ENCODE data around the gene PARP11. TPM values are rescaled to one million over a fixed set of nuclear protein-coding genes. Genes with fewer than 3 reads are reported as not detected.

The PARP11 gene
- total and polyA plus RNA-seq, 2 donors (not counting 3 experiments of a cell fraction or from before 2014, with no cell fraction given), result 3.0 to 4.9 TPM

DNA sequence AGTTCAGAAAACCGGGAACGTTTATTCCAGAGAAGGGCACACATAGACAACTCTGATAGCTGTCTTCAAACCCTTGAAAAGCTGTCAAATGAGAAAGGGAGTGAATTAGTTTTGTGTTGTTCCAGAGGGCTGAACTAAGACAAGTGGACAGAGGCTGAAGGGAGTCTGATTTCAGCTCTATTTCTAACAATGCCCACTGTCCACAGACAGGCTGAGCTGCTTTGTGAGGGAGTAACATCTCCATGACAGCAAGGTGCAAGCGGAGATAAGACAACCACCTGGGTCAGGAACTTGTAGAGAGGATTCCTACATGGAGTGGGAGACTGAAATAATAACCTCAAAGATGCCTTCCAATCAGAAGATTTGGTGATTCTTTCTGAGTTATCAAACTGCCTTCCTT, 25.6 kb upstream of the PARP11 start:
- intact Hi-C loops (cut with micrococcal nuclease), result loop anchor here (10.0 kb wide), 1 partner anchor 266 kb away; no protein-coding TSS in a partner anchor
- Histone ChIP-seq H2AFZ (ENCODE audit: low read depth, low read length) (no peak overlapping the region), H3K79me2 (ENCODE audit: control insufficient read depth, insufficient read depth, low read length) (no peaks in the 10 kb centered on the region), H3K27ac (ENCODE audit: insufficient read depth, low read depth, low read length) (no peak overlapping the region), H3K27me3 (ENCODE audit: control insufficient read depth in 2 of 2, insufficient read depth in 2 of 2, low read length in 2 of 2) (peaks cover 0 to 2% of the 10 kb centered on the region in 2 experiments), H3K4me3 (replicated peaks in 1 of 3; ENCODE audit: insufficient read depth in 1 of 3, low read depth in 1 of 3, low read length in 3 of 3) (no peak overlapping the region), H3K36me3 (ENCODE audit: control insufficient read depth in 2 of 2, extremely low read depth in 1 of 2, insufficient read depth in 2 of 2, low read length in 2 of 2) (no peaks in the 10 kb centered on the region), H3K4me2 (ENCODE audit: insufficient read depth, low read length) (no peak overlapping the region), H4K20me1 (replicated peaks; ENCODE audit: control insufficient read depth, extremely low read depth, insufficient read depth, low read length) (no peaks in the 10 kb centered on the region), H3K9me3 (replicated peaks; ENCODE audit: control insufficient read depth, insufficient read depth, low read length) (no peaks in the 10 kb centered on the region), H3K4me1 (ENCODE audit: control insufficient read depth, extremely low read depth, insufficient read depth, low read length) (no peaks in the 10 kb centered on the region), H3K9me1 (replicated peaks; ENCODE audit: control insufficient read depth, extremely low read depth, insufficient read depth, low read length) (no peaks in the 10 kb centered on the region), H3K9ac (replicated peaks; ENCODE audit: extremely low read depth, insufficient read depth, low read length) (no peak overlapping the region)
- ChIA-PET CTCF (interaction anchor here (1.0 to 2.4 kb wide), 3 partner anchors 12 to 95 kb away, joined by 3 to 8 read pairs (median 4); no protein-coding TSS in a partner anchor), POLR2A (no interaction called here)
- no TSS peak for BruUV-seq (replicated peaks)
- DNase-seq (ENCODE audit: low read depth, low spot score) (no peak), FAIRE-seq (no peak)
- TF ChIP-seq GATA2 (IDR thresholded peaks at IDR 0.05; ENCODE audit: insufficient read depth, insufficient read length, low read depth, low read length) (no peak), JUN (IDR thresholded peaks at IDR 0.05; ENCODE audit: borderline replicate concordance, insufficient read depth, insufficient read length, low read depth) (no peak), POLR2AphosphoS5 (IDR thresholded peaks at IDR 0.05; ENCODE audit: insufficient read depth, low read depth, low read length) (no peak), POLR2A (IDR thresholded peaks at IDR 0.05; ENCODE audit: low read depth, low read length) (no peak), MYC (IDR thresholded peaks at IDR 0.05; ENCODE audit: low read depth, low read length) (no peak), FOS (IDR thresholded peaks at IDR 0.05; ENCODE audit: borderline replicate concordance, insufficient read depth, low read length) (no peak), EZH2 (IDR thresholded peaks at IDR 0.05; ENCODE audit: borderline replicate concordance, low read depth, low read length, severe bottlenecking) (no peak)
- TF ChIP-seq, protein P1, sequence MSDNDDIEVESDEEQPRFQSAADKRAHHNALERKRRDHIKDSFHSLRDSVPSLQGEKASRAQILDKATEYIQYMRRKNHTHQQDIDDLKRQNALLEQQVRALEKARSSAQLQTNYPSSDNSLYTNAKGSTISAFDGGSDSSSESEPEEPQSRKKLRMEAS (IDR thresholded peaks at IDR 0.05; ENCODE audit: insufficient read depth, insufficient read length), result no peak
- TF ChIP-seq, protein P2, sequence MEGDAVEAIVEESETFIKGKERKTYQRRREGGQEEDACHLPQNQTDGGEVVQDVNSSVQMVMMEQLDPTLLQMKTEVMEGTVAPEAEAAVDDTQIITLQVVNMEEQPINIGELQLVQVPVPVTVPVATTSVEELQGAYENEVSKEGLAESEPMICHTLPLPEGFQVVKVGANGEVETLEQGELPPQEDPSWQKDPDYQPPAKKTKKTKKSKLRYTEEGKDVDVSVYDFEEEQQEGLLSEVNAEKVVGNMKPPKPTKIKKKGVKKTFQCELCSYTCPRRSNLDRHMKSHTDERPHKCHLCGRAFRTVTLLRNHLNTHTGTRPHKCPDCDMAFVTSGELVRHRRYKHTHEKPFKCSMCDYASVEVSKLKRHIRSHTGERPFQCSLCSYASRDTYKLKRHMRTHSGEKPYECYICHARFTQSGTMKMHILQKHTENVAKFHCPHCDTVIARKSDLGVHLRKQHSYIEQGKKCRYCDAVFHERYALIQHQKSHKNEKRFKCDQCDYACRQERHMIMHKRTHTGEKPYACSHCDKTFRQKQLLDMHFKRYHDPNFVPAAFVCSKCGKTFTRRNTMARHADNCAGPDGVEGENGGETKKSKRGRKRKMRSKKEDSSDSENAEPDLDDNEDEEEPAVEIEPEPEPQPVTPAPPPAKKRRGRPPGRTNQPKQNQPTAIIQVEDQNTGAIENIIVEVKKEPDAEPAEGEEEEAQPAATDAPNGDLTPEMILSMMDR (IDR thresholded peaks at IDR 0.05; ENCODE audit: extremely low read depth in 1 of 2, insufficient read depth in 1 of 2, low read depth in 1 of 2, low read length in 2 of 2), result no peak
- dilution Hi-C loops (cut with MboI; ENCODE audit: extremely low pct_ligation_motif_present, low sequenced_read_pairs), result no loop called here

Measured in endothelial cell of umbilical vein (primary cell).